Measurements from ENCODE around the gene NDUFB1. TPM values are rescaled to one million over a fixed set of nuclear protein-coding genes. Genes with fewer than 3 reads are reported as not detected.

The NDUFB1 gene
- 155 and 202 TPM in 2 replicates for total RNA-seq

GRCh38 chr14:92121670-92122350 is at the start of gene NDUFB1, which contains the start of gene CPSF2:
NDUFB1 (minus strand) TSS chr14:92121706; CDS start chr14:92117637, 4,069 bp downstream.
CPSF2 (plus strand) TSS chr14:92121969; CDS start chr14:92130985, 9,016 bp downstream.

GRCh38 chr14:92106143-92106926 is 15.2 kb downstream of the NDUFB1 start, which contains the start of gene ATXN3:
ATXN3 (minus strand) TSS chr14:92106582; CDS start chr14:92106552, 30 bp downstream.

Other genes starting within 250 kb of the NDUFB1 start
- 34.2 and 41.1 TPM in 2 replicates for gene FBLN5, start 174.0 kb downstream of the NDUFB1 start, total RNA-seq
- gene TRIP11, start 81.6 kb downstream of the NDUFB1 start, total RNA-seq: 23.1 and 28.2 TPM in 2 replicates
- 19.1 and 23.5 TPM in 2 replicates for gene ATXN3, start 15.1 kb downstream of the NDUFB1 start, total RNA-seq
- gene CPSF2, start 263 bp upstream of the NDUFB1 start, total RNA-seq: 37.5 and 47.7 TPM in 2 replicates
- gene SLC24A4, start 201.5 kb upstream of the NDUFB1 start, total RNA-seq: under 0.01 TPM in 1 of 2 replicates, not detected in the other

Measured in subcutaneous preadipocyte (primary cell).